ENCODE data around the gene CABLES1. TPM values are rescaled to one million over a fixed set of nuclear protein-coding genes. Genes with fewer than 3 reads are reported as not detected.

CABLES1 gene
- total RNA-seq, 1 experiment from 2014 or later: 66.4 TPM

- no peaks in the 10 kb centered on the region for H3K36me3 ChIP-seq (ENCODE audit: control insufficient read depth, insufficient read depth, low read length)
- ChIA-PET POLR2A (no interaction called here), CTCF (interaction anchor here (0.7 kb wide), 1 partner anchor 189 kb away, joined by 6 read pairs; no protein-coding TSS in a partner anchor)
- intact Hi-C loops (cut with micrococcal nuclease; ENCODE audit: unreplicated experiment): no loop called here
- TF ChIP-seq POLR2AphosphoS5 (IDR thresholded peaks at IDR 0.05; ENCODE audit: low read depth, low read length) (no peak), SIN3A (IDR thresholded peaks at IDR 0.05; ENCODE audit: borderline replicate concordance, insufficient read depth, low read depth, low read length) (no peak), REST (IDR thresholded peaks at IDR 0.05; ENCODE audit: insufficient read depth in 1 of 2, low read depth in 2 of 2, low read length in 1 of 2) (no peak), TCF7L2 (IDR thresholded peaks at IDR 0.05; ENCODE audit: low read depth, low read length) (no peak), CTCF (IDR thresholded peaks at IDR 0.05) (no peak)
- H3K4me1 ChIP-seq (ENCODE audit: control insufficient read depth, insufficient read depth, low read length): peaks cover 9% of the 10 kb centered on the region; the same call in 1 of the 2 replicates
- H3K4me3 ChIP-seq (ENCODE audit: low read depth in 2 of 2, low read length in 2 of 2): no peak overlapping the region
- no TSS peak for BruUV-seq (replicated peaks)
- no peak overlapping the region for H3K27ac ChIP-seq (ENCODE audit: low read length)
- DNase-seq (ENCODE audit: low read depth, low spot score) (no peak), ATAC-seq (no peak)
- no peaks in the 10 kb centered on the region for H3K9me3 ChIP-seq (ENCODE audit: control insufficient read depth, insufficient read depth, low read depth, low read length)
- H3K27me3 ChIP-seq (ENCODE audit: control insufficient read depth, insufficient read depth, low read length): no peaks in the 10 kb centered on the region
- in situ Hi-C loops (cut with HindIII; ENCODE audit: low pct_unique_long_range_greater_than_20kb, low sequenced_read_pairs): no loop called here
These were observed 91.1 kb downstream of the CABLES1 start for GRCh38 chr18:23226391-23226790.

- 0 out of 2 replicates have a peak, but pooled peaks have one; percentile 39 for ATAC-seq
- Histone ChIP-seq H3K36me3 (ENCODE audit: control insufficient read depth, insufficient read depth, low read length) (no peaks in the 10 kb centered on the region), H3K9me3 (ENCODE audit: control insufficient read depth, insufficient read depth, low read depth, low read length) (no peaks in the 10 kb centered on the region), H3K27me3 (ENCODE audit: control insufficient read depth, insufficient read depth, low read length) (no peaks in the 10 kb centered on the region), H3K4me3 (ENCODE audit: low read depth in 2 of 2, low read length in 2 of 2) (no peak overlapping the region), H3K4me1 (ENCODE audit: control insufficient read depth, insufficient read depth, low read length) (peaks cover 9% of the 10 kb centered on the region; the same call in 1 of the 2 replicates), H3K27ac (ENCODE audit: low read length) (0 out of 2 replicates have a peak overlapping the region, but pooled peaks have one; percentile 8)
- POLR2A ChIA-PET: no interaction called here
- no TSS peak for BruUV-seq (replicated peaks)
- CTCF ChIA-PET: no interaction called here
- in situ Hi-C loops (cut with HindIII; ENCODE audit: low pct_unique_long_range_greater_than_20kb, low sequenced_read_pairs): no loop called here
- DNase-seq (ENCODE audit: low read depth, low spot score): no peak
- intact Hi-C loops (cut with micrococcal nuclease; ENCODE audit: unreplicated experiment): no loop called here
- TF ChIP-seq POLR2AphosphoS5 (IDR thresholded peaks at IDR 0.05; ENCODE audit: low read depth, low read length) (no peak), REST (IDR thresholded peaks at IDR 0.05; ENCODE audit: insufficient read depth in 1 of 2, low read depth in 2 of 2, low read length in 1 of 2) (no peak), CTCF (IDR thresholded peaks at IDR 0.05) (no peak), TCF7L2 (IDR thresholded peaks at IDR 0.05; ENCODE audit: low read depth, low read length) (no peak), SIN3A (IDR thresholded peaks at IDR 0.05; ENCODE audit: borderline replicate concordance, insufficient read depth, low read depth, low read length) (no peak)
These were observed 91.8 kb downstream of the CABLES1 start for GRCh38 chr18:23226930-23227725.

Measured in Panc1 (cell line).